H1 (cell line): ENCODE results near the gene FMO3. TPM values are rescaled to one million over a fixed set of nuclear protein-coding genes. Genes with fewer than 3 reads are reported as not detected.

ENCODE experiments used
- CTCF ChIA-PET: fragments of 300-600 bp; sonication (Branson Sonifier 250); formaldehyde crosslinking; loops from one replicate; lab custom pipeline; 2021; ENCODE audit not compliant: partially characterized antibody; lab: Charles Lee
- POLR2A ChIA-PET: fragments of 300-600 bp; sonication (Branson Sonifier 250); formaldehyde crosslinking; loops from one replicate; lab custom pipeline; 2021; ENCODE audit warnings: inconsistent platforms; ENCODE audit not compliant: partially characterized antibody; lab: Charles Lee
- DNase-seq, 2 experiments: peaks; one replicate each; pipeline versions ENCODE4 v3.0.0 to v3.0.0-alpha.2; 2010 to 2022; ENCODE audit warnings: low spot score in 2 of 2, low read depth in 1 of 2, mixed read lengths in 1 of 2
- FAIRE-seq: peaks from 2 replicates; lab custom pipeline; 2011; peaks lifted over from hg19 to GRCh38; lab: Jason Lieb, UNC
- H2AFZ ChIP-seq: 2 replicates; pipeline ENCODE4 v1.8.1; 2012; ENCODE audit warnings: low read length, inconsistent platforms
- H2AK5ac ChIP-seq: 2 replicates; pipeline ENCODE4 v1.6.1; 2013; ENCODE audit warnings: low read depth, low read length
- H2BK120ac ChIP-seq: replicated peaks from 2 replicates; pipeline ENCODE3; 2013; ENCODE audit warnings: low read depth, low read length, inconsistent platforms
- H2BK12ac ChIP-seq: 2 replicates; pipeline ENCODE4 v1.6.1; 2013; ENCODE audit warnings: low read depth, low read length
- H2BK15ac ChIP-seq: 2 replicates; pipeline ENCODE4 v1.6.1; 2013; ENCODE audit warnings: low read length
- H2BK20ac ChIP-seq: 2 replicates; pipeline ENCODE4 v1.6.1; 2013; ENCODE audit warnings: low read length
- H2BK5ac ChIP-seq: 2 replicates; pipeline ENCODE4 v1.6.1; 2013; ENCODE audit warnings: low read depth, low read length
- H3K14ac ChIP-seq: 2 replicates; pipeline ENCODE4 v1.6.1; 2013; ENCODE audit warnings: inconsistent platforms; ENCODE audit not compliant: insufficient read length
- H3K18ac ChIP-seq: 2 replicates; pipeline ENCODE4 v1.6.1; 2013; ENCODE audit warnings: low read length; ENCODE audit errors: extremely low read depth
- H3K23ac ChIP-seq: 2 replicates; pipeline ENCODE4 v1.6.1; 2013; ENCODE audit warnings: inconsistent platforms; ENCODE audit not compliant: insufficient read length
- H3K23me2 ChIP-seq: 2 replicates; pipeline ENCODE4 v1.6.1; 2013; ENCODE audit warnings: low read depth, low read length
- H3K27ac ChIP-seq: 2 replicates; pipeline ENCODE4 v1.6.1; 2011; ENCODE audit warnings: low read depth, low read length, inconsistent platforms
- H3K27me3 ChIP-seq, 4 experiments: replicated peaks in 1 of 4; 1 replicate in 1 of 4; 2 replicates in 3 of 4; pipeline versions ENCODE4 v1.6.1 to v1.8.1; 2011 to 2013; ENCODE audit warnings: low read length in 3 of 4, mild to moderate bottlenecking in 3 of 4, inconsistent platforms in 2 of 4, mixed read lengths in 2 of 4, moderate library complexity in 1 of 4; ENCODE audit not compliant: control insufficient read depth in 3 of 4, insufficient read depth in 3 of 4; ENCODE audit errors: extremely low read depth in 1 of 4
- H3K36me3 ChIP-seq, 4 experiments: 2 replicates each; pipeline versions ENCODE4 v1.6.1 to v1.8.1; 2011 to 2013; ENCODE audit warnings: mild to moderate bottlenecking in 4 of 4, low read length in 3 of 4, moderate library complexity in 2 of 4, control low read depth in 1 of 4, inconsistent platforms in 1 of 4; ENCODE audit not compliant: insufficient read depth in 4 of 4, control insufficient read depth in 2 of 4
- H3K4ac ChIP-seq: replicated peaks from 2 replicates; pipeline ENCODE3; 2013; ENCODE audit warnings: low read length, low read depth, mixed read lengths, inconsistent platforms; ENCODE audit not compliant: insufficient read length
- H3K4me1 ChIP-seq, 4 experiments: replicated peaks in 1 of 4; 1 replicate in 1 of 4; 2 replicates in 3 of 4; pipeline versions ENCODE4 v1.6.1 to v1.8.1; 2011 to 2013; ENCODE audit warnings: low read length in 3 of 4, inconsistent platforms in 2 of 4, mixed read lengths in 1 of 4; ENCODE audit not compliant: insufficient read depth in 4 of 4, control insufficient read depth in 3 of 4
- H3K4me2 ChIP-seq, 2 experiments: 2 replicates each; pipeline versions ENCODE4 v1.6.1 to v1.8.1; 2011 to 2013; ENCODE audit warnings: low read depth in 2 of 2, low read length in 2 of 2, control low read depth in 1 of 2, inconsistent platforms in 1 of 2, mild to moderate bottlenecking in 1 of 2; ENCODE audit not compliant: insufficient read depth in 1 of 2
- H3K4me3 ChIP-seq, 4 experiments: fragments of 200-600, 300-600 bp in 1 of 4; sonication (generic), shearing (Covaris generic), sonication (Bioruptor Twin) in 1 of 4; 2 replicates each; pipeline versions ENCODE4 v1.5.1 to v1.8.1; 2011 to 2016; ENCODE audit warnings: low read length in 4 of 4, low read depth in 3 of 4, control low read depth in 2 of 4, inconsistent platforms in 2 of 4, mild to moderate bottlenecking in 2 of 4, mixed read lengths in 1 of 4, moderate library complexity in 1 of 4; ENCODE audit not compliant: insufficient read depth in 2 of 4; ENCODE audit errors: extremely low read depth in 1 of 4
- H3K56ac ChIP-seq: replicated peaks from 2 replicates; pipeline ENCODE3; 2013; ENCODE audit warnings: low read depth, mild to moderate bottlenecking, mixed read lengths, low read length, inconsistent platforms; ENCODE audit not compliant: insufficient read length
- H3K79me1 ChIP-seq: 2 replicates; pipeline ENCODE4 v1.6.1; 2013; ENCODE audit warnings: low read depth, low read length, control low read depth
- H3K79me2 ChIP-seq, 2 experiments: 2 replicates each; pipeline versions ENCODE4 v1.6.1 to v1.8.1; 2012 to 2013; ENCODE audit warnings: low read length in 2 of 2, mild to moderate bottlenecking in 2 of 2, inconsistent platforms in 1 of 2; ENCODE audit not compliant: insufficient read depth in 2 of 2, control insufficient read depth in 1 of 2
- H3K9ac ChIP-seq, 4 experiments: replicated peaks in 1 of 4; 1 replicate in 1 of 4; 2 replicates in 3 of 4; pipeline versions ENCODE4 v1.6.1 to v1.8.1; 2011 to 2013; ENCODE audit warnings: low read depth in 3 of 4, low read length in 3 of 4, control low read depth in 2 of 4, mild to moderate bottlenecking in 2 of 4, moderate library complexity in 2 of 4, inconsistent platforms in 1 of 4; ENCODE audit errors: extremely low read depth in 1 of 4
- H3K9me3 ChIP-seq, 2 experiments: 2 replicates each; pipeline versions ENCODE4 v1.6.1 to v1.8.1; 2012 to 2013; ENCODE audit warnings: mild to moderate bottlenecking in 2 of 2, moderate library complexity in 2 of 2, control low read depth in 1 of 2, inconsistent platforms in 1 of 2, low read depth in 1 of 2, low read length in 1 of 2, mixed read lengths in 1 of 2; ENCODE audit not compliant: insufficient read depth in 2 of 2
- H4K20me1 ChIP-seq, 2 experiments: replicated peaks in 1 of 2; 2 replicates each; pipeline versions ENCODE3 to v1.8.1; 2011 to 2013; ENCODE audit warnings: inconsistent platforms in 2 of 2, low read length in 2 of 2, mild to moderate bottlenecking in 1 of 2; ENCODE audit not compliant: insufficient read depth in 2 of 2, control insufficient read depth in 1 of 2
- H4K5ac ChIP-seq: 2 replicates; pipeline ENCODE4 v1.6.1; 2013; ENCODE audit warnings: low read length, low read depth, mixed read lengths, inconsistent platforms; ENCODE audit not compliant: insufficient read length
- H4K8ac ChIP-seq: 2 replicates; pipeline ENCODE4 v1.8.0; 2013; ENCODE audit warnings: mild to moderate bottlenecking, moderate library complexity, low read length, inconsistent platforms; ENCODE audit not compliant: insufficient read depth; ENCODE audit errors: extremely low read depth
- H4K91ac ChIP-seq: replicated peaks from 2 replicates; pipeline ENCODE3; 2013; ENCODE audit warnings: low read length, mixed read lengths, inconsistent platforms; ENCODE audit not compliant: insufficient read length
- CBX5 ChIP-seq: fragments of 300-800, 300-1000 bp; sonication (generic); IDR thresholded peaks from 2 replicates; pipeline ENCODE4 v1.7.1; 2016; ENCODE audit warnings: antibody characterized with exemption, low read length, low read depth
- CBX8 ChIP-seq: fragments of 300-800, 300-1000 bp; sonication (generic); IDR thresholded peaks from 2 replicates; pipeline ENCODE4 v1.7.1; 2016; ENCODE audit warnings: low read depth, low read length, borderline replicate concordance
- CREB1 ChIP-seq: IDR thresholded peaks from 2 replicates; pipeline ENCODE4 v1.6.1; 2012; ENCODE audit warnings: inconsistent platforms
- HDAC6 ChIP-seq: IDR thresholded peaks from one replicate; pipeline ENCODE4 v1.7.1; 2012; ENCODE audit warnings: low read depth, mild to moderate bottlenecking, inconsistent platforms, low read length, moderate library complexity
- KDM4A ChIP-seq: IDR thresholded peaks from one replicate; pipeline ENCODE4 v1.7.1; 2012; ENCODE audit warnings: low read depth, mild to moderate bottlenecking, moderate library complexity, low read length, inconsistent platforms; ENCODE audit not compliant: severe bottlenecking
- MAFK ChIP-seq: IDR thresholded peaks from 2 replicates; pipeline ENCODE4 v1.6.1; 2012; ENCODE audit warnings: low read depth, mild to moderate bottlenecking, improper control_type of control experiment, low read length
- PHF8 ChIP-seq: fragments of 200-600 bp; sonication (generic); conservative IDR thresholded peaks from 2 replicates; pipeline ENCODE4 v1.7.1; 2012; ENCODE audit warnings: low read depth, mild to moderate bottlenecking, inconsistent platforms, low read length, moderate library complexity
- RAD21 ChIP-seq, 2 experiments: IDR thresholded peaks in 1 of 2; conservative IDR thresholded peaks in 1 of 2; 2 replicates each; pipeline ENCODE4 v1.6.1; 2011; ENCODE audit warnings: low read depth in 2 of 2, low read length in 2 of 2, improper control_type of control experiment in 1 of 2, inconsistent platforms in 1 of 2, mild to moderate bottlenecking in 1 of 2, moderate library complexity in 1 of 2
- SIRT6 ChIP-seq: IDR thresholded peaks from one replicate; pipeline ENCODE4 v1.7.1; 2012; ENCODE audit warnings: low read length, inconsistent platforms
- SP1 ChIP-seq: IDR thresholded peaks from 2 replicates; pipeline ENCODE4 v1.6.1; 2011; ENCODE audit warnings: low read depth, low read length
- WGBS, 2 experiments: shearing (Covaris generic) in 1 of 2; methylation state at CpG; one replicate each; pipeline versions ENCODE4 v1.1.6 to v1.1.7; 2013 to 2015; ENCODE audit warnings: low lambda C conversion rate in 2 of 2, mixed read lengths in 2 of 2, inconsistent platforms in 1 of 2, low coverage in 1 of 2, missing lambda C conversion rate in 1 of 2; ENCODE audit not compliant: insufficient replicate concordance in 2 of 2, insufficient coverage in 1 of 2, insufficient read length in 1 of 2; ENCODE audit errors: extremely low coverage in 1 of 2, missing lambda C conversion rate in 1 of 2; 5-methylcytosine and 5-hydroxymethylcytosine counted together
- polyA plus RNA-seq, 7 experiments: library from polyadenylated mRNA; depleted of rRNA in 3 of 7; stranded (reverse) in 5 of 7; unstranded in 2 of 7; fragments of >200 nt in 5 of 7; fragments of 200-250 nt in 2 of 7; gene quantifications; 1 replicate in 5 of 7; 2 replicates in 1 of 7; 4 replicates in 1 of 7; pipeline versions ENCODE4 v1.2.1 to v1.2.3, GENCODE V29; 2011 to 2013; ENCODE audit warnings: missing spikeins in 2 of 7, mixed read lengths in 2 of 7
- total RNA-seq: library from RNA; stranded (reverse); fragmentation: NEBNext Ultra II Directional; extraction: Animal tissue kit (Norgen Biotek cat#: 25700); gene quantifications from 2 replicates; pipeline ENCODE4 v1.2.1, GENCODE V29; 2021

FMO3 gene
- total and polyA plus RNA-seq, 2 of the 8 experiments (the other 6 are each of a cell fraction or from before 2014, with no cell fraction given) = not detected

- no peak overlapping the region for H2AK5ac ChIP-seq
- H3K4ac ChIP-seq = no peak overlapping the region
- H3K4me1 ChIP-seq = peaks cover 0 to 6% (median 0%) of the 10 kb centered on the region in 4 experiments; a peak in 1 of 7 replicates
- H4K5ac ChIP-seq = no peak overlapping the region
- H2AFZ ChIP-seq = no peak overlapping the region
- FAIRE-seq = no peak
- no peak overlapping the region for H3K14ac ChIP-seq
- no peaks in the 10 kb centered on the region for H3K36me3 ChIP-seq
- H3K27ac ChIP-seq = no peak overlapping the region
- 98% methylated on average over 2 of the region's 2 CpGs; no CpG with 5 or more reads in 1 of the 2 experiments for WGBS, 2 experiments
- H3K27me3 ChIP-seq = no peaks in the 10 kb centered on the region
- H2BK5ac ChIP-seq = no peak overlapping the region
- no peak overlapping the region for H3K56ac ChIP-seq
- POLR2A ChIA-PET = no interaction called here
- H3K9me3 ChIP-seq = no peaks in the 10 kb centered on the region
- no peak overlapping the region for H2BK120ac ChIP-seq
- CTCF ChIA-PET = interaction anchor here (0.5 to 1.7 kb wide), 3 partner anchors 13 to 57 kb away, joined by 3 to 4 read pairs (median 4); no protein-coding TSS in a partner anchor
- no peak overlapping the region for H4K91ac ChIP-seq
- H3K4me3 ChIP-seq = no peak overlapping the region
- no peaks in the 10 kb centered on the region for H4K20me1 ChIP-seq
- no peaks in the 10 kb centered on the region for H3K79me1 ChIP-seq
- no peak overlapping the region for H3K4me2 ChIP-seq
- no peak overlapping the region for H2BK20ac ChIP-seq
- no peak overlapping the region for H3K18ac ChIP-seq
- H4K8ac ChIP-seq = no peak overlapping the region
- H3K79me2 ChIP-seq = no peaks in the 10 kb centered on the region
- no peak for DNase-seq
- no peak overlapping the region for H2BK15ac ChIP-seq
- no peak overlapping the region for H3K23ac ChIP-seq
- H2BK12ac ChIP-seq = no peak overlapping the region
- no peak overlapping the region for H3K9ac ChIP-seq
- H3K23me2 ChIP-seq = no peaks in the 10 kb centered on the region
- TF ChIP-seq HDAC6 = no peak
- no peak for TF ChIP-seq KDM4A
- TF ChIP-seq CREB1 = no peak
- no peak for TF ChIP-seq CBX5
- TF ChIP-seq CBX8 = no peak
- TF ChIP-seq RAD21 (IDR thresholded peaks at IDR 0.05 in 1 of 2, conservative IDR thresholded peaks at IDR 0.05 in 1 of 2; ENCODE audit: low read depth in 2 of 2, low read length in 2 of 2) = no peak
- TF ChIP-seq PHF8 = no peak
- no peak for TF ChIP-seq SP1
- no peak for TF ChIP-seq SIRT6
- TF ChIP-seq MAFK = no peak
These were observed 48.3 kb downstream of the FMO3 start for GRCh38 chr1:171138980-171139379.
